B cell (primary cell): ENCODE data around the gene CCDC112.

Experiments
- EZH2 ChIP-seq: IDR thresholded peaks from 2 replicates; pipeline ENCODE4 v1.6.1; 2012; ENCODE audit warnings: borderline replicate concordance, low read depth, mild to moderate bottlenecking, moderate library complexity, low read length; ENCODE audit not compliant: insufficient read depth, poor library complexity, severe bottlenecking
- TF ChIP-seq, protein P1 (sequence below): fragments of 200-600 bp; IDR thresholded peaks from one replicate; pipeline ENCODE4 v1.8.0; 2022; ENCODE audit warnings: antibody characterized with exemption, mild to moderate bottlenecking

DNA sequence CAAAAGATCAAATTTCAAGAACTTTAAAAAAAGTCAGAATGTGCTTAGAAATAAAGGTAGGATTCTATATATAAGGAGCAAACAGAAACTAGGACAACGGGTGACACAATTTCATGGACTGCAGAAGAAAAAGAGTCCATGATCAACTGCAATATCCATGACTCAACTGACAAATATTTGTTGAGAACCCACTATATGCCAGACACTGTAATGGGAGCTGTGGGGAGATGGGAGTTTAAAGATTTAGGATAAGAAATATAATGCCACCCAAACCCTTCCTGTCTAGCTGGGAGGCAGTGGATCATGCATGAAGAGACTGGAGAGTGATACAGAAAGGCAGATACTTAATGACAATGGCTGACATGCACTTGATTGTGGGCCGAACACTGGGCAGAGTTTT, 27.6 kb upstream of the CCDC112 start:
- TF ChIP-seq, protein P1, sequence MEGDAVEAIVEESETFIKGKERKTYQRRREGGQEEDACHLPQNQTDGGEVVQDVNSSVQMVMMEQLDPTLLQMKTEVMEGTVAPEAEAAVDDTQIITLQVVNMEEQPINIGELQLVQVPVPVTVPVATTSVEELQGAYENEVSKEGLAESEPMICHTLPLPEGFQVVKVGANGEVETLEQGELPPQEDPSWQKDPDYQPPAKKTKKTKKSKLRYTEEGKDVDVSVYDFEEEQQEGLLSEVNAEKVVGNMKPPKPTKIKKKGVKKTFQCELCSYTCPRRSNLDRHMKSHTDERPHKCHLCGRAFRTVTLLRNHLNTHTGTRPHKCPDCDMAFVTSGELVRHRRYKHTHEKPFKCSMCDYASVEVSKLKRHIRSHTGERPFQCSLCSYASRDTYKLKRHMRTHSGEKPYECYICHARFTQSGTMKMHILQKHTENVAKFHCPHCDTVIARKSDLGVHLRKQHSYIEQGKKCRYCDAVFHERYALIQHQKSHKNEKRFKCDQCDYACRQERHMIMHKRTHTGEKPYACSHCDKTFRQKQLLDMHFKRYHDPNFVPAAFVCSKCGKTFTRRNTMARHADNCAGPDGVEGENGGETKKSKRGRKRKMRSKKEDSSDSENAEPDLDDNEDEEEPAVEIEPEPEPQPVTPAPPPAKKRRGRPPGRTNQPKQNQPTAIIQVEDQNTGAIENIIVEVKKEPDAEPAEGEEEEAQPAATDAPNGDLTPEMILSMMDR: no peak
- TF ChIP-seq EZH2: no peak
